GM12872 (cell line): ENCODE measurements around the gene EMSY.

ENCODE experiments used
- TF ChIP-seq, protein P1 (sequence below): IDR thresholded peaks from 3 replicates; pipeline ENCODE4 v1.5.1; 2011; ENCODE audit warnings: low read depth, mild to moderate bottlenecking, low read length, moderate library complexity; ENCODE audit not compliant: insufficient read depth

EMSY gene

GRCh38 chr11:76562541-76562940 lies 117.7 kb downstream of the EMSY start:
- TF ChIP-seq, protein P1, sequence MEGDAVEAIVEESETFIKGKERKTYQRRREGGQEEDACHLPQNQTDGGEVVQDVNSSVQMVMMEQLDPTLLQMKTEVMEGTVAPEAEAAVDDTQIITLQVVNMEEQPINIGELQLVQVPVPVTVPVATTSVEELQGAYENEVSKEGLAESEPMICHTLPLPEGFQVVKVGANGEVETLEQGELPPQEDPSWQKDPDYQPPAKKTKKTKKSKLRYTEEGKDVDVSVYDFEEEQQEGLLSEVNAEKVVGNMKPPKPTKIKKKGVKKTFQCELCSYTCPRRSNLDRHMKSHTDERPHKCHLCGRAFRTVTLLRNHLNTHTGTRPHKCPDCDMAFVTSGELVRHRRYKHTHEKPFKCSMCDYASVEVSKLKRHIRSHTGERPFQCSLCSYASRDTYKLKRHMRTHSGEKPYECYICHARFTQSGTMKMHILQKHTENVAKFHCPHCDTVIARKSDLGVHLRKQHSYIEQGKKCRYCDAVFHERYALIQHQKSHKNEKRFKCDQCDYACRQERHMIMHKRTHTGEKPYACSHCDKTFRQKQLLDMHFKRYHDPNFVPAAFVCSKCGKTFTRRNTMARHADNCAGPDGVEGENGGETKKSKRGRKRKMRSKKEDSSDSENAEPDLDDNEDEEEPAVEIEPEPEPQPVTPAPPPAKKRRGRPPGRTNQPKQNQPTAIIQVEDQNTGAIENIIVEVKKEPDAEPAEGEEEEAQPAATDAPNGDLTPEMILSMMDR, result no peak

- TF ChIP-seq, protein P1, result no peak
Observed at GRCh38 chr11:76564364-76564763, 119.5 kb downstream of the EMSY start.

- TF ChIP-seq, protein P1, result no peak
Observed at GRCh38 chr11:76566811-76567210, 122.0 kb downstream of the EMSY start.

- TF ChIP-seq, protein P1, result no peak
Observed at GRCh38 chr11:76567261-76567660, 122.4 kb downstream of the EMSY start.

GRCh38 chr11:76568139-76568538 lies 123.3 kb downstream of the EMSY start:
- TF ChIP-seq, protein P1, result no peak

DNA sequence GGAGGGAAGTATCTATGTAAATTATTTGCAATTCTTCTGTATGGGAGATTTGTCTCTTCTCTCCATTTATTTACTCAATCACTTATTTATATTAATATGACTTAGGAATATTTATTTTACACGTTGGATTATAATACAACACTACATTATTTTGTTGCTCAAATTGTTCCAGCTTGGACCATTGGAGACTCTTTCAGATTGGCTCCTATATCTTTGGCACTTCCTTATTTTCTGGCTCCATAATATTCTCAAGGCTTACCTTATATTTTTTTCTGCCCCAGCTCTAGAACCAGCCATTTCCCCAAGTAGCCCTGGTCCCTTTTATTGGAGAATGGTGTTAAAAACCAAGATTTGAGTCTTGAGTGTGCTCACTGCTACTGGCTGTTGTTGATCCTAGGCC lies 123.8 kb downstream of the EMSY start:
- TF ChIP-seq, protein P1, result no peak

DNA sequence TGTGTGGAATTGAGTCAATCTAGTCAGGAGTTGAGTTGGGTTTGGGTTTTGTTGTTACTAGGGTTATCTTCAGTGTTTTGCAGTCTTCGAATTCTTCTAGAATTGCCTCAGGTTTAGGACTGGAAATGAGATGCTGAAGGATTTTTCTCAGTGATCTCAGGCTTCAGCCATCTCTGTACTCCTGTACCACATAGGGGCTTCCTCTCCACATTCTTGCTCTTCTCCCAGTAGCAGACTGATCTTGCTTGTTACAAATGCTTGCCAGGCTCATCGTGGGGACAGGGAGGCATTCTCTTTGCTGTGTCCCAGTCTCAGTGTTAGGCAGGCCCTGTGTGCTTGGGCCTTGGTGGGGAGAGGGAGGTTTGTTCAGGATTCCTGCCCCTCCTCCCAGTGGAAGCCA lies 129.6 kb downstream of the EMSY start:
- TF ChIP-seq, protein P1, result no peak

DNA sequence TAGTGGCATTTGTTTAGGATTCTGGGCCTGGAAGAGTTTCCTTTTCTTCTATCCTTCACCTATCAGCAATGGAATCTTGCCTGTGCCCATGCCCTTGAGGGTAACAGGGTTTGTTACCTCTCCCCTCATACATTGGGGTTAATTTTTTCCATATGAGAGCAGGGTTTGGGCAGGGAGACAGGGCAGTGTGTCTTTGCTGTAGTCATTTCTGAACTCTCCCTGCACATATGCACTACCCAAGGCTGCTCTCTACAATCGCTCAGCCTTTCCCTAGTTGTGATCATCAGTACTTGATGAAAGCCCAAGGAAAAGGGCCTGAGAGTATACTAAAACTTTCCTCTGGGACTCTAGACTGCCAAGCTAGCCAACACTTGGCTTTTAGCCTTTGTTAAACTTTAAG lies 130.1 kb downstream of the EMSY start:
- TF ChIP-seq, protein P1, result no peak
